HG03354 (cell line): Measurements from ENCODE around the gene ZNF236.
"Not testable (repeated sequence)": the region's sequence is repeated elsewhere in the genome, so short reads cannot be mapped to it uniquely, and the experiment has no call there.

Source experiments
- ATAC-seq: cut with Tn5 transposase; IDR thresholded peaks from one replicate; pipeline ENCODE4 v1.9.1; 2021; ENCODE audit warnings: mild to moderate bottlenecking; ENCODE audit not compliant: unreplicated experiment, poor library complexity, severe bottlenecking

The ZNF236 gene

GRCh38 chr18:77012806-77013541, 190.6 kb downstream of the ZNF236 start:
- ATAC-seq = no peak

- no peak for ATAC-seq
These were observed 191.6 kb downstream of the ZNF236 start for GRCh38 chr18:77013811-77014521.

- ATAC-seq = no peak
These were observed 192.2 kb downstream of the ZNF236 start for GRCh38 chr18:77014538-77014937.

GRCh38 chr18:77015169-77015568, 192.8 kb downstream of the ZNF236 start:
- ATAC-seq = no peak

GRCh38 chr18:77015771-77016710, 193.7 kb downstream of the ZNF236 start:
- no peak for ATAC-seq

- ATAC-seq = no peak
These were observed 194.6 kb downstream of the ZNF236 start for GRCh38 chr18:77016936-77017335.

GRCh38 chr18:77017355-77017754, 195.0 kb downstream of the ZNF236 start:
- ATAC-seq = no peak

GRCh38 chr18:77018650-77019049, 196.3 kb downstream of the ZNF236 start:
- ATAC-seq = not testable (repeated sequence)

GRCh38 chr18:77019641-77020040, 197.3 kb downstream of the ZNF236 start:
- no peak for ATAC-seq
